WTC11 (cell line): Measurements from ENCODE around the gene CCSER1.

Source experiments
- CBFB ChIP-seq: sonication (generic); formaldehyde crosslinking; IDR thresholded peaks from 2 replicates; pipeline ENCODE4 v1.8.1; 2022; ENCODE audit warnings: mild to moderate bottlenecking, low read depth, missing genetic modification reagents
- CREM ChIP-seq: sonication (generic); formaldehyde crosslinking; IDR thresholded peaks from 2 replicates; pipeline ENCODE4 v1.8.1; 2022; ENCODE audit warnings: mild to moderate bottlenecking, missing genetic modification reagents, moderate library complexity
- GABPB1 ChIP-seq: sonication (generic); formaldehyde crosslinking; IDR thresholded peaks from 2 replicates; pipeline ENCODE4 v1.8.1; 2023; ENCODE audit warnings: mild to moderate bottlenecking, missing genetic modification reagents
- IRF2 ChIP-seq: sonication (generic); formaldehyde crosslinking; IDR thresholded peaks from 2 replicates; pipeline ENCODE4 v1.8.0; 2022; ENCODE audit warnings: low read depth, missing genetic modification reagents, borderline replicate concordance
- KAT7 ChIP-seq: sonication (generic); formaldehyde crosslinking; IDR thresholded peaks from 2 replicates; pipeline ENCODE4 v1.8.1; 2023; ENCODE audit warnings: missing genetic modification reagents, mild to moderate bottlenecking, borderline replicate concordance
- MXD4 ChIP-seq: fragments of 250-450 bp; sonication (Bioruptor Pico); IDR thresholded peaks from 2 replicates; pipeline ENCODE4 v1.8.0; 2021; ENCODE audit warnings: mild to moderate bottlenecking, moderate library complexity, borderline replicate concordance
- NR1H2 ChIP-seq: sonication (generic); formaldehyde crosslinking; IDR thresholded peaks from 2 replicates; pipeline ENCODE4 v1.9.0; 2021; ENCODE audit warnings: mild to moderate bottlenecking, moderate library complexity, missing genetic modification reagents
- TCF7 ChIP-seq: sonication (generic); formaldehyde crosslinking; IDR thresholded peaks from 2 replicates; pipeline ENCODE4 v1.8.0; 2022; ENCODE audit warnings: mild to moderate bottlenecking, low read depth, missing genetic modification reagents, moderate library complexity
- USF2 ChIP-seq: sonication (generic); formaldehyde crosslinking; IDR thresholded peaks from 2 replicates; pipeline ENCODE4 v1.8.1; 2023; ENCODE audit warnings: mild to moderate bottlenecking, missing genetic modification reagents, moderate library complexity
- ZNF121 ChIP-seq: sonication (generic); formaldehyde crosslinking; IDR thresholded peaks from 2 replicates; pipeline ENCODE4 v1.8.0; 2023; ENCODE audit warnings: missing genetic modification reagents
- ZNF138 ChIP-seq: sonication (generic); formaldehyde crosslinking; conservative IDR thresholded peaks from 2 replicates; pipeline ENCODE4 v1.8.1; 2022; ENCODE audit warnings: mild to moderate bottlenecking, moderate library complexity, missing genetic modification reagents
- TF ChIP-seq, protein P1 (sequence below): fragments of 200-600 bp; IDR thresholded peaks from 2 replicates; pipeline ENCODE4 v1.8.0; 2022; ENCODE audit warnings: antibody characterized with exemption
- TF ChIP-seq, protein P2 (sequence below): sonication (generic); formaldehyde crosslinking; IDR thresholded peaks from 2 replicates; pipeline ENCODE4 v1.8.0; 2023; ENCODE audit warnings: missing genetic modification reagents

- TF ChIP-seq MXD4 (no peak), TCF7 (CRISPR knock-in tag) (no peak), IRF2 (CRISPR knock-in tag) (no peak), GABPB1 (CRISPR knock-in tag) (no peak), ZNF121 (CRISPR knock-in tag) (no peak), KAT7 (CRISPR knock-in tag) (no peak), ZNF138 (CRISPR knock-in tag) (no peak), NR1H2 (CRISPR knock-in tag) (no peak), CBFB (CRISPR knock-in tag) (no peak), USF2 (CRISPR knock-in tag) (no peak), CREM (CRISPR knock-in tag) (no peak)
- TF ChIP-seq, protein P1, sequence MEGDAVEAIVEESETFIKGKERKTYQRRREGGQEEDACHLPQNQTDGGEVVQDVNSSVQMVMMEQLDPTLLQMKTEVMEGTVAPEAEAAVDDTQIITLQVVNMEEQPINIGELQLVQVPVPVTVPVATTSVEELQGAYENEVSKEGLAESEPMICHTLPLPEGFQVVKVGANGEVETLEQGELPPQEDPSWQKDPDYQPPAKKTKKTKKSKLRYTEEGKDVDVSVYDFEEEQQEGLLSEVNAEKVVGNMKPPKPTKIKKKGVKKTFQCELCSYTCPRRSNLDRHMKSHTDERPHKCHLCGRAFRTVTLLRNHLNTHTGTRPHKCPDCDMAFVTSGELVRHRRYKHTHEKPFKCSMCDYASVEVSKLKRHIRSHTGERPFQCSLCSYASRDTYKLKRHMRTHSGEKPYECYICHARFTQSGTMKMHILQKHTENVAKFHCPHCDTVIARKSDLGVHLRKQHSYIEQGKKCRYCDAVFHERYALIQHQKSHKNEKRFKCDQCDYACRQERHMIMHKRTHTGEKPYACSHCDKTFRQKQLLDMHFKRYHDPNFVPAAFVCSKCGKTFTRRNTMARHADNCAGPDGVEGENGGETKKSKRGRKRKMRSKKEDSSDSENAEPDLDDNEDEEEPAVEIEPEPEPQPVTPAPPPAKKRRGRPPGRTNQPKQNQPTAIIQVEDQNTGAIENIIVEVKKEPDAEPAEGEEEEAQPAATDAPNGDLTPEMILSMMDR, result no peak
- TF ChIP-seq, protein P2, sequence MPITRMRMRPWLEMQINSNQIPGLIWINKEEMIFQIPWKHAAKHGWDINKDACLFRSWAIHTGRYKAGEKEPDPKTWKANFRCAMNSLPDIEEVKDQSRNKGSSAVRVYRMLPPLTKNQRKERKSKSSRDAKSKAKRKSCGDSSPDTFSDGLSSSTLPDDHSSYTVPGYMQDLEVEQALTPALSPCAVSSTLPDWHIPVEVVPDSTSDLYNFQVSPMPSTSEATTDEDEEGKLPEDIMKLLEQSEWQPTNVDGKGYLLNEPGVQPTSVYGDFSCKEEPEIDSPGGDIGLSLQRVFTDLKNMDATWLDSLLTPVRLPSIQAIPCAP (CRISPR knock-in tag), result no peak
Observed at GRCh38 chr4:91092398-91092980, 965.3 kb downstream of the CCSER1 start.
